Frontal cortex (tissue), 4 donors: ENCODE results near the gene TANC1. TPM values are rescaled to one million over a fixed set of nuclear protein-coding genes. Genes with fewer than 3 reads are reported as not detected.

Experiments used
- DNase-seq, 2 donors: peaks; one replicate each; pipeline ENCODE4 v3.0.0; 2012; ENCODE audit warnings: low spot score in 2 of 2
- FAIRE-seq: peaks from 2 replicates; lab custom pipeline; 2012; peaks lifted over from hg19 to GRCh38; lab: Jason Lieb, UNC
- total RNA-seq: library from RNA; depleted of rRNA; stranded (reverse); fragments of >200 nt; gene quantifications from one replicate; pipeline ENCODE4 v1.2.3, GENCODE V29; 2014
- donor health status: control.
- donor health status: control.
- donor health status: control.

The TANC1 gene
- total RNA-seq, 1 donor from 2014 or later = 4.1 TPM

DNA sequence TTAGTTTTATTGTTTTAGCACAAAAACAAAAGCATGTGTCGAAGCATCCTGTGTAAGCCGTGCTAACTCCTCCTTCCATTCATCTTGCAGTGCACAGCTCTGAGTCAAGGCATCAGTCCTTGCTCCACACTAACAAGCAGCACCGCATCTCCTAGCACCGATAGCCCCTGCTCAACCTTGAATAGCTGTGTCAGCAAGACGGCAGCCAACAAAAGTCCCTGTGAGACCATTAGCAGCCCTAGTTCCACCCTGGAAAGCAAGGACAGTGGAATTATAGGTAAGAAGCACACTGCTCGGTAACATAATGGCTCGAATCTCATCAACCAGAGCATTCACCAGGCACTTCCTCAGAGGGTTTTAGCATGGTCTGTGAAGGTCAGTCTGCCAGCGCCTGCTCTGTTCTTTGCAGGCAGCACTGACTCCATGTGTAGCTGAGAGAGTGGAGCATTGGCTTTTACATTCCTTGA lies 181.9 kb downstream of the TANC1 start:
- no peak for DNase-seq
- no peak for FAIRE-seq

DNA sequence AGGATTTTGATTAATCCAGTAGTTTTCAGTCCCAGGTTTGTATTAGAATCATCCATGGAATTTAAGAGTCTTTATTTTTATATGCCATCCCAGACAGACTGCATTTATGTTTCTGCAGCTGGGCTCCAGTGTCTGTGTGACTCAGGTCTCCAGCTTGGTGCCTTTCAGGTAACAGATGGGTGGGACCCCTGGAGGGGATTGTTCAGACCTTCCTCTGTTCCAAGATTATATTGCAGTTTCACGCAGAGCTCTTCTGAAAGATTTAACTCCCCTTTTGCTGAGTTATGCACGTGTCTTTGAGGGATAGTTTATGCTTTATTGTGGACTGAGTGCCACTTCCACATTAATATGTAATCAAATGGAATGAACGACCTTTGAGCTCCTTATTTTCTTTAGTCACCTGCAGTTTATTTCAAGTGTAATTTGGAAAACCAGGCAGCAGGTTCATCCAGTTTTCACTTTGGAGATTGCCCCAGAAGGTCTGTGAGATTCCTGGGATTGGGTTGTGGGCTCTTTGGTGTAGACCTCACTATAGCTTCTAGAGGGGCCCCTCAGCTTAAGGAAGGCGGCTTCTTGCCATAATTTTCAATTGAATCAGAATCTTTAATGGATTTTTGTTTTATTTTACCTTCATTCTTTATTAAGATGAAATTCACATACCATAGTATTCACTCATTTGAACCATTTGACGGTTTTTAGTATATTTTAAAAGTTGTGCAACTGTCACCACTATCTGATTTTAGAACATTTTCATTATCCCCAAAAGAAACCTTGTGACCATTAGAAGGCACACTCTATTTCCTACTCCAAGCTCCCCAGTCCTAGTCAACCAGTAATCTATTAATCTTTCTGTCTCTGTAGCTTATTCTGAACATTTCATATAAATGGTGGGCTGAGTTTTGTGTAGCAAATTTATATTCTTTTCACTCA lies 183.0 kb downstream of the TANC1 start:
- DNase-seq = no peak
- no peak for FAIRE-seq

DNA sequence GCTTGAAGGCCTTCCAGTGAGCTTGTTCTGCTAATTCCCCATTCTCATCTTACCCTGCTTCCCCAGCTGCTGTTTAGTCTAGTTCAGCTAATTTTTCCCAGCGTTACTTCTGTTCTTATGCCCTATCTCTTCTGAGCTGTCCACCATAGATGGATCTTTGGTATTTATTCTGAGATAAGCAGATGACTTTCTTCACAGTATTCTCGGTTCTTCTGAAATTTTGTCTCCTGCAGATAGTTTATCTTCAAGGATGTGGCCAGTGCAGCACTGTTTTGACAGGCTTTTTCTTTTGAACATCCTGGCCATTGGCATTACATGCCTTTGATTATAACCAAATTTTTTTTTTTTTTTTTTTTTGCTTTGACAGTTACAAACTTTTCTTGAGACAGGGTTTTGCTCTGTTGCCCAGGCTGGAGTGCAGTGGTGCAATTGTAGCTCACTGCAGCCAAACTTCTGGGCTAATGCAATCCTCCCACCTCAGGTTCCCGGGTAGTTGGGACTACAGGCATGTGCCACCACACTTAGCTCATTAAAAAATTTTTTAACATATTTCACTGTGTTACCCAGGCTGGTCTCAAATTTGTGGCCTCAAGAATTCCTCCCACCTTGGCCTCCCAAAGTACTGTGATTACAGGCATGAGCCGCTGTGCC lies 183.8 kb downstream of the TANC1 start:
- FAIRE-seq = no peak
- no peak for DNase-seq

DNA sequence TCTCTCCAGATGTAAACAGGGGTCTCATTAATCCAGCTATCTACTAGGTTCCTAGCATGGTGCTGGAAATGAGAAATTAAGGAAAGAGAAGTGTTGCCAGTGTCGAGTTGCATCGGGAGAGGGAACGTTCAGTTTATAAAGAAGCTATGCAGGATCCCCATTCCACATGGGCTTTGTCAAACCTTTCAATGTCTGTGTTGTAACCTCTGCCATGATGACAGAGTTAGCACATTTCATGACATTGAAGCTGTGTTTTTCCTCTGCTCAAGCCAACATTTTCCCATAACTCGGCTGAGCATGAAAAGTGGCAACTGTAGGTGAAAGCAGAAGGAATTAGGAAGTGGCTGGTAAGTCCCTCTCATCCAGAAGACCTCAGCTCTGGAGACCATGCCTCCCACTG lies 184.6 kb downstream of the TANC1 start:
- DNase-seq = no peak
- no peak for FAIRE-seq

DNA sequence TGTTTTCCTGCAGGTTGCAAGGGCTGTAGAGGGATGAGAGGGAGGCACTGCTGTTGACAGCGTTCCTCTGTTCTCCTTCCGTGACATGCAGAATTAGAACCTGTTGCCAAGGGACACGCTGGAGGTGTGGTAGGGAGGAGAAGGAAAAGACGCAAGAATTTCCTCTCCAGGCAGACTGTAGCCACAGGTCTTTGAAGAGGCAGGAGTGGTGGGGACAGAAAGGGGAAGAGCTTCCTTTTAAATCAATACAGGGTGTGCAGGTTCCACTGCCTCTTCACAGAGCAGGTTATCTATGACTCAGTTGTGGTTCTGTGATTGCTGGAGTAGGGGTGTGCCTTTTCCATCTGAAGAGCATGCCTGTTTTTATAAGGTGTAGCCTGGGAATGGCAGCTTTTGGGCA lies 185.0 kb downstream of the TANC1 start:
- FAIRE-seq (no peak), DNase-seq (no peak)

DNA sequence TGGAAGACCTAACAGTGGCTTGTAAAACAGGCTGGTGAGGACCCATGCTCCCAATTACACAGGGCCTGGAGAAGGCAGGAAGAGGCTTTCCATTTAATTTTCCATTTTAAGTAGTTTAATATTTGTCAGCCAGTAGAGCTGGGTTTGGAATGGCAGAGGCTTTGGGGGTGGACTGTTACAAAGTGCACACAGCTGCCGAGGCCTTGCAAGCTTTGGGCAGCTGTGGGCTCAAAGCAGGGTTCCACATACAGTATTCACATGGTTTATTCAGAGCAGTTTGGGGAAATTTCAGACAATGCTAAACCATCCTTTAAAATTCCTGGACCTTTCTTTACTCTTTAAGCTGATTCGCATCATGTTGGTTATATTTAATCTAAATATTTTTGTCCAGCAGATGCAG lies 185.5 kb downstream of the TANC1 start:
- FAIRE-seq (no peak), DNase-seq (no peak)

DNA sequence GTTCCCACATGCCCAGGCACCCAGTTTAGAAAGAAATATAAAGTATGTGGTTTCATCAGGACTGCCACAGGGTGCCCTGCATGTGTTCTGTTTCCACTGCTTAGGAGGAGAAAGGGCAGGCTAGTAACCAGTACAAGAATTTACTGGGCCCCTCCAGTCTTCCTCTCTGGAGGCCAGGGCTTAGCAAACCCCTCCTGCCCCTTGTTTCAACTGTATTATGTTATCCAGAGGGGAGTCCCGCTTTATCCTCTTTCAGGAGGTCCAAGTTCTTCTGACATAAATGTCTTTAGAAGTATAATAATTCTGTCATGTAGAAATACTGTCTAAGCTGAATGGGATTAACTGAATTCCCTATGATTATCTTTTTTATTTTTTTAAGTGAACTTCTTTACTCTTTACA lies 185.9 kb downstream of the TANC1 start:
- no peak for DNase-seq
- no peak for FAIRE-seq

DNA sequence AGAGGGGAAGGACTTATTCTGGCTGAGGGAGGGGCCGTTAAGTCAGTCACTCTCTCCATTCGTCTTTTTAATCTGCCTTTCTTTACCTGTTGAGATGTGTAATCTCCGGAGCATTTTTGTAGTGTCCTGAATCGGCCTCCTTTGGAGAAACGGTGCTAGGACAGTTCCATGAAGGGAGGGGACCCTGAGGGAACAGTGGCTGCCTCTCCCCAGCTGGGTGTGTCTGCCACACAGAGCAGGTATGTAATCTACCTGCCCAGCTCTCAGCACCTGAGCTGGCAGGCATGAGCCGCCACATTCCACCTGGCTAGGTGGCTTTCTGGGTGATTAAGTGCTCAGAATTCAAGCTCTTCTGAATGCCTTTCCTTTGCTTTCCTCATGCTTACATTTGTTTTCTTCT lies 186.9 kb downstream of the TANC1 start:
- FAIRE-seq = no peak
- DNase-seq = no peak

DNA sequence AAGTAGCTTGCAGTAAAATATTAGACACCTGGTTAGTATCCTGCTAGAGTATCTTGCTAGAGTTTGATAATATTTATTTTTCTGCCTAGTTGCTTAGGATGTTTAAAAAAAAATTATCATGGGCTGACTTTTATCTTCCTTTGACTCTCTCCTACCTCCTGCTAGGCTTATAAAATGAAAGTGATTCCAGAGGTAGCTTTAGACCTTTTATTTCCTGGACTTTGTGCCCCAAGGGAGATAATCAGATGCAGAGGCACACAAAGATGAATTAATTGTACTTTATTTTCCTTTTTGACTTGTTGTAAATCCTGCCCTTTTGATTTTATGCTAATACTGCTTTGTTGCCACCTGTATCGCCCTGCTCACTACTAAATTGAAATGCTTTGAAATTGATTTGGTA lies 187.4 kb downstream of the TANC1 start:
- FAIRE-seq = no peak
- DNase-seq = no peak

DNA sequence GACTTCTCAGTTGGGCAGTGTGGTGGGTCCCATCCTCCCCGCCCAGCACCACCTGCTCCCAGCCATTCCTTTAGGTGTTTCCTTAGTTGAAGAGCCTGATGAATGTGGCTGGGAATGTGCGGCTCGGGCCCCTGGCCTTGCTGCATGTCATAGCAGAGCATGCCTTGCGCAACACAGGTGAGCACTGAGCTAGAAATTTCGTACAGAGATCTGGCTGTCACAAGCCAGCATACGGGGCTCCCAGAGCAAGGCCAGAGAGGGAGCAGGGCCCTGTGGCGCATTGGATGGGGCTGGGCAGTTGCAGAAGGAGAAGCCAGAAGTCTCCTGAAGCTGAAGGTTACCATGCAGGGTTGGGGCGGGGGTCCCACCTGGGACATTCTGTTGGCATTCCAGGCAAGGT lies 188.4 kb downstream of the TANC1 start:
- FAIRE-seq (no peak), DNase-seq (no peak)

DNA sequence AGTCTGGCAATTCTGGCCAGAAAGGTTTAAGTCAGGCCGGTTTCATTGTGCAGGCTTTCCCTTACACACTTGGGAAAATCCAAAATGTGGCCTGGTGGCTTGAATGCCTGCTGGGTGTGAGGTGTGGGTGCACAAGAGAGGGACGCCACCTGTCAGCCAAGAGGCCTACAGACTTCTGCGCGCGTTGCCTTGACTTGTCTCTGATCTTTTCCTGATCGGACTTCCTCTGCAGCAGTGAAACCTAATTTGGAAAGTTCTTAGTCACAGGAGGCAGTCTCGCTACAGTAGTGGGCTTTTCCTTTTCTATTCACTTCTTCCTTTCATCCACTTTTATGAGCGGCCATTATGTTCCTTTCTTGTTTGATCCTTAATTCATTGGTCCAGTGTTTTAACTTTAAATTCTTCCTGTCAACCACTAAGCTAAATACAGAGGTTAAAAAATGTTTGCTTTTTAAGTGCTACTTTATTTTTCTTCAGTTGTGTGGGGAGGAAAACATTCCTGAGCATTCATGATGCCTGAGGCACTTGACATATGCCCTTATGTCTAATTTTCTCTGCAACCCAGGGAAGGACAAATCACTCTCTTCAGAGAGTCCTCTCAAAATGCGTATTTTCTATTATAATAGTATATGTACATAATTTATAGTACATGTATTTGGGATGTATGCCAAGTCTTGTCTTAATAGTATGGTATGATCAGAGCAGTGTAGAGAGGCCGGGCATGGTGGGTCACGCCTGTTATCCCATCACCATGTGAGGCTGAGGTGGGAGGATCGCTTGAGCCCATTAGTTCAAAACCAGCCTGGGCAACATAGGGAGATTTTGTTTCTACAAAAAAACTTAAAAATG lies 189.1 kb downstream of the TANC1 start:
- DNase-seq = no peak
- FAIRE-seq = no peak

DNA sequence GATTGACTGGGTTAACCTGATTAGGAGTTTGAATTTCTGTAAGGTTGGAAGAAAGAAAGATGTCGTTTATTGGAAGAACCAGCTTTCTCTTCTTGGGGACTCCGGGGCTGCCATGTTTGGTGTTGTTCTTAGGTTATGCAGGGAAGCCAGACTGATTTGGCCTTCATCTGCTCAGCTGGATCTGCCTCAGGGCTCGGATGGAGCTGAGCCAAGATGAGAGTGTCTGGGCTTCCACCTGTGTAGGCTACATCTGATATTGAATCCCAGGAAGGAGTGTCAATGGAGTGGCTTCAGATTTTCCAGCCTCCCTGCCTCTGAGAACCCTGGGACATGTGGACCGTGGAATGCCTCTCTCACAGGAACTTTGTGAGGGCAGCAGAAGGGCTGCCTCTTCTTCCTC lies 192.0 kb downstream of the TANC1 start:
- FAIRE-seq (no peak), DNase-seq (no peak)

DNA sequence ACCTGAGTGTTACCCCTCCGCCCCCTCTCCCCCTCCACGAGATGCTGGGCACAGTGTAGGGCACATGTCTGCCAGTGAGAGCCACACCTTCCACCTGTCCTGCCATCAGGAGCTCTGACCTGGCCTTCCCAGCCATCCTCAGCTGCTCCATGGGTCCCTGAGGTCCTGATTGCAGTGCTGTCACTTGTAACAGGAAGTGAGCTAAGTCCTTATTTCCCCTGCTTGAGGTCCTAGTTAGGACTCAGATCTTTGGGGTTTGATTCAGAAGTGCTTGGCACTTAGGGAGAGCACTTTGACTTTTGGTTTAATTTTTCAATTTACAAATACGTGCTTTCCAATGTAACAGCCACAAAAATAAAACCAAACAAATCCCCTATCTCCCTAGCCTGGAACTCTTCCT lies 192.5 kb downstream of the TANC1 start:
- DNase-seq = no peak
- no peak for FAIRE-seq

DNA sequence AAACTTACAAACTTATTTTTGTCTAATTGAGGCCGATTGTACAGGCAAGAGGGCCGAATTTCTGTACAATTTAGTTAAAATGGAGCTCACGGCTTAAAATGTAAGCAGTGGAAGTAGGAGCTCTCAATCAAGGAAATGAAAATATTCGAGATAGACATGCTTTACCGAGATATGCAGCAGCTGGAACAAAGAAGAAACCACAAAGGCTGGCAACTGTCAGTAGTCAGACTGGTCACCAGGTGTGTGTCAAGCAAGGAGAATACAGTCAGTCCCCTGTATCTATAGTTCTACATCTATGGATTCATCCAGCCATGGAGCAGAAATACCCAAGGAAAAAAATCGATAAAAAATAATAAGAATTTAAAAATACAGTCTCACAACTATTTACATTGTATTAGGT lies 195.5 kb downstream of the TANC1 start:
- no peak for FAIRE-seq
- DNase-seq = no peak

DNA sequence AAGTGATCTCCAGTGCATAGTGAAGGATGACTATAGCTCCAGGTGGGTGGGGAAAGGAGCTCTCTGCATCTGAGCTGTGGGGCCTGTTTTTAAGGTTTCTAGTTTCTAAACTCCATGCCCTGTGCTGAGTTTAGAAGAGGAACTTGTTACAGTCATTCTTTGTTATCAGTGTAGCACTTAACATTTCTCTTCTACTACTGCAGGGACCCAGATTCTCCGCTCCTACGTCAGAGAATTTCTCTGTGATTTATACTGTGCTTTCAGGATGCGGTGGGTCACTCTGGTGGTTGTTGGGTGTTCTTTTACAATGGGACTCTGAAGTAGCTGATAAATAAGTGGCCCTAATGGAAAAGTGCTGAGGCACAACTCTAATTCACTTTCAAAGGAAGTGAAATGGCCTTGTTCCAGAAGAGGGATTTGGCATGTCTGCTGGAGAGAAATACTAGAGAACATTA lies 196.0 kb downstream of the TANC1 start:
- FAIRE-seq (no peak), DNase-seq (no peak)

DNA sequence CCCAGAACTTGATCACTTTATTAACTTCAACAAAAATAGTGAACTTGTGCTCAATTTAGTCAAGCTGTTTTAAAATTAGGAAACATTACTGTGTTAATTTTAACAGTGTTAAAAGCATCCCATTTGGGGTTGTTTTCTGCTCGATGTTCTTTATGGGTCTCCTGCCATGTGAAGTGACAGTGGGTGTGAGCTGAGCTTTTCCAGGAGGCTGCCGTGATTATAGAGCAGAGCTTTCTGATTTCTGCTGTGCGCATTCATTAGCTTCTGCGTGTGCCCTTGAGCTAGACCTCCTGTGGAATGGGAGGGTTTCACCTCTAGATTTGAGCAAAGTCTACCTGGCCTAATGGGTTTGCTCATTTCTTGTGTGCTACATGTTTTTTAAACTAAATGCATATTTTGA lies 196.6 kb downstream of the TANC1 start:
- no peak for DNase-seq
- no peak for FAIRE-seq

DNA sequence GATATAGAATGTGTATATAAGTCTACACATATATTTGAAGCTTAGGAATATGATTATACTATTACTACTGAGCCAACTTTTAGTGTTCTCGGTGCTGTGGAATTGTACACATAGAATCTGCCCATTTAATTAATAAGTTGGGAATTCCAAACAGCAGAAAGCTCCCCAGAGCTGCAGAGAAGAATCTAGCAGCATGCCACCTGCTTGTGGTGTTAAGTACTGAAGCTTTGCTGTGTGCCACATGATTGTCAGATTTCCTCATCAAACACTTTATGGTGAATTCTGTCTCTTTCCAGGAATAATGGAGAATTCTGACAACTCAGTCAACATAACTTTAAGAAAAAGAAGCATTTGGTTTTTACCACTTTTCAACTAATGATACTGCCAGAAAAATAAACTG lies 200.3 kb downstream of the TANC1 start:
- FAIRE-seq (no peak), DNase-seq (no peak)

DNA sequence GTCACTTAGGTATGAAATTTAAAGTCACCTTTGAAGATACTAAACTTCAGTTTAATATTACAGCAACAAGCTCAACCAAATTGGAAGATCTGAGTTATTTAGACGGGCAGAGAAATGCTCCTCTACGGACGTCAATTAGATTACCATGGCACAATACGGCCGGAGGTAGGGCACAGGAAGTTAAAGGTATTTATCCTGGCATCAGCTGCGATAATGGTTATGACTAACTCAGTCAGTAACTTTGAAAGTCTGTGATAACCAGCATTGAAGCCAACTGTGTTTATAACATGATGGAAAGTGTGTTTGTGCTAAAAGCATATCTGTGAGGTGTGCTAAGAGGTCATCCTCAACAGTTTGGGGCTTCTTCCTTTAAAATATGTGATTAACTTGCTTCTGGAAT lies 200.7 kb downstream of the TANC1 start:
- DNase-seq (no peak), FAIRE-seq (no peak)

DNA sequence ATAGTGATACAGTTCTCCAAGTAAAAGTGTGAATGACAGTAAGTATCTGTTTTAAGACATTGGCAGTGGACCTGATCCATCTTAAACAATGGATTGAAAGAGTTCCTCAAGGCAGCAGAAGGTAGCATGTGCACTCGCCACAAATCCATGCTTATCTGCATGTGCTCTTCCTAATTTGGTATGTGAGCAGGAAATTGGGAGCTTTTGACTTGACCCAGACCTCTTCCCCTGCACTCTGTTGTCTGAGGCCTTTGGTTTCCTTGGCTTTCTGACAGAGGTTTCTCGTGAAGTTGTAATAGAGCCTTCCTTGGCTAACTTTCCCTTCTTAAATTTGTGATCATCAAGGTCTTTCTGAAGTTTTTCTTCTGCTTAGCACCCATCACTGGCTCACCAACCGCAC lies 204.0 kb downstream of the TANC1 start:
- no peak for DNase-seq
- no peak for FAIRE-seq

DNA sequence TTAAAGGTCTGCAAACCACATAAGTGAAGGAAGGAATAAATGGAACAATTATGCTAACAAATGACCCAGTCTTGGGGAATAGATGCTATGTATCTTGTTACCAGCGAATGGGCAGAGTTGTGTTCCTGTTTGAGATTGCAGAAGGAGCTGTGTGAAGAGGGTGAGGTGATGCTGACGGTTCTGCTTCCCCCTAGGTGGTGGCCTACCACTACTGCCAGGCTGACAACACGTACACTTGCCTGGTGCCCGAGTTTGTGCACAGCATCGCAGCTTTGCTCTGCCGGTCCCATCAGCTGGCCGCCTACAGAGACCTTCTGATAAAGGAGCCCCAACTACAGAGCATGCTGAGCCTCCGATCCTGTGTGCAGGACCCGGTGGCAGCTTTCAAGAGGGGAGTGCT lies 206.3 kb downstream of the TANC1 start:
- FAIRE-seq (no peak), DNase-seq (no peak)
